Endothelial cell of umbilical vein (primary cell): ENCODE measurements around the gene ANG. TPM values are rescaled to one million over a fixed set of nuclear protein-coding genes. Genes with fewer than 3 reads are reported as not detected.

ENCODE experiments used
- BruUV-seq: library from RNA; stranded (reverse); fragments of 400-500 nt; replicated peaks from 2 replicates; lab custom pipeline; 2021; lab: Mats Ljungman, UMichigan
- CTCF ChIA-PET: fragments of 300-600, 350-600 bp; sonication (Branson Sonifier 250); formaldehyde crosslinking; loops from one replicate; lab custom pipeline; 2021; ENCODE audit warnings: antibody characterized with exemption, inconsistent platforms; lab: Charles Lee
- POLR2A ChIA-PET: fragments of 300-600, 350-600 bp; sonication (Branson Sonifier 250); formaldehyde crosslinking; loops from one replicate; lab custom pipeline; 2021; ENCODE audit warnings: antibody characterized with exemption, inconsistent platforms; lab: Charles Lee
- DNase-seq: peaks from one replicate; pipeline ENCODE4 v3.0.0-alpha.2; 2011; ENCODE audit warnings: low read depth, low spot score
- FAIRE-seq: peaks from 2 replicates; lab custom pipeline; 2011; peaks lifted over from hg19 to GRCh38; lab: Jason Lieb, UNC
- H2AFZ ChIP-seq: 2 replicates; pipeline ENCODE4 v1.6.0; 2012; ENCODE audit warnings: low read depth, low read length, control low read depth, inconsistent platforms
- H3K27ac ChIP-seq: 2 replicates; pipeline ENCODE4 v1.5.1; 2011; ENCODE audit warnings: low read depth, mild to moderate bottlenecking, control low read depth, low read length, moderate library complexity; ENCODE audit not compliant: insufficient read depth
- H3K27me3 ChIP-seq, 2 experiments: 2 replicates each; pipeline versions ENCODE4 v1.6.0 to v1.6.1; 2011; ENCODE audit warnings: low read length in 2 of 2, mixed read lengths in 1 of 2; ENCODE audit not compliant: control insufficient read depth in 2 of 2, insufficient read depth in 2 of 2
- H3K36me3 ChIP-seq, 2 experiments: 2 replicates in 1 of 2; 3 replicates in 1 of 2; pipeline ENCODE4 v1.5.1; 2011; ENCODE audit warnings: low read length in 2 of 2, mild to moderate bottlenecking in 1 of 2, moderate library complexity in 1 of 2; ENCODE audit not compliant: control insufficient read depth in 2 of 2, insufficient read depth in 2 of 2; ENCODE audit errors: extremely low read depth in 1 of 2
- H3K4me1 ChIP-seq: 3 replicates; pipeline ENCODE4 v1.5.1; 2011; ENCODE audit warnings: mild to moderate bottlenecking, low read length; ENCODE audit not compliant: control insufficient read depth, insufficient read depth; ENCODE audit errors: extremely low read depth
- H3K4me2 ChIP-seq: 2 replicates; pipeline ENCODE4 v1.6.1; 2011; ENCODE audit warnings: low read length, control low read depth, mixed read lengths; ENCODE audit not compliant: insufficient read depth
- H3K4me3 ChIP-seq, 3 experiments: fragments of 200-600 bp in 1 of 3; sonication (generic), shearing (Covaris generic) in 1 of 3; replicated peaks in 1 of 3; 2 replicates each; pipeline ENCODE4 v1.5.1; 2011 to 2016; ENCODE audit warnings: control low read depth in 3 of 3, low read length in 3 of 3, mild to moderate bottlenecking in 2 of 3, inconsistent platforms in 1 of 3, low read depth in 1 of 3, moderate library complexity in 1 of 3; ENCODE audit not compliant: insufficient read depth in 1 of 3
- H3K79me2 ChIP-seq: 2 replicates; pipeline ENCODE4 v1.6.0; 2012; ENCODE audit warnings: low read length, inconsistent platforms; ENCODE audit not compliant: control insufficient read depth, insufficient read depth
- H3K9ac ChIP-seq: replicated peaks from 2 replicates; pipeline ENCODE3; 2011; ENCODE audit warnings: low read length, control low read depth; ENCODE audit not compliant: insufficient read depth; ENCODE audit errors: extremely low read depth
- H3K9me1 ChIP-seq: replicated peaks from 3 replicates; pipeline ENCODE4 v1.6.0; 2011; ENCODE audit warnings: mild to moderate bottlenecking, low read length; ENCODE audit not compliant: control insufficient read depth, insufficient read depth; ENCODE audit errors: extremely low read depth
- H3K9me3 ChIP-seq: replicated peaks from 2 replicates; pipeline ENCODE4 v1.5.1; 2012; ENCODE audit warnings: low read length, inconsistent platforms; ENCODE audit not compliant: control insufficient read depth, insufficient read depth
- H4K20me1 ChIP-seq: replicated peaks from 2 replicates; pipeline ENCODE3; 2011; ENCODE audit warnings: mild to moderate bottlenecking, low read length; ENCODE audit not compliant: control insufficient read depth, insufficient read depth; ENCODE audit errors: extremely low read depth
- CTCF ChIP-seq, 2 donors: IDR thresholded peaks; 1 replicate in 1 of 2; 2 replicates in 1 of 2; pipeline ENCODE4 v1.5.1; 2011; ENCODE audit warnings: low read length in 2 of 2, mild to moderate bottlenecking in 2 of 2, moderate library complexity in 2 of 2, control low read depth in 1 of 2, inconsistent platforms in 1 of 2, low read depth in 1 of 2; ENCODE audit not compliant: insufficient read depth in 1 of 2; ENCODE audit errors: extremely low read depth in 1 of 2
- FOS ChIP-seq: IDR thresholded peaks from 2 replicates; pipeline ENCODE4 v1.6.1; 2011; ENCODE audit warnings: mild to moderate bottlenecking, low read length, moderate library complexity, borderline replicate concordance; ENCODE audit not compliant: insufficient read depth
- POLR2A ChIP-seq: IDR thresholded peaks from 2 replicates; pipeline ENCODE4 v1.6.1; 2012; ENCODE audit warnings: low read depth, mild to moderate bottlenecking, control low read depth, low read length
- POLR2AphosphoS5 ChIP-seq: IDR thresholded peaks from 2 replicates; pipeline ENCODE4 v1.6.1; 2012; ENCODE audit warnings: low read depth, mild to moderate bottlenecking, control low read depth, low read length, moderate library complexity; ENCODE audit not compliant: insufficient read depth
- dilution Hi-C: fragments of 300-500 bp; cut with MboI; formaldehyde crosslinking; loops from one replicate; pipeline ENCODE4 v1.15.0; 2019; ENCODE audit warnings: low sequenced_read_pairs; ENCODE audit not compliant: extremely low pct_ligation_motif_present
- intact Hi-C: fragments of 100-400 bp; cut with micrococcal nuclease; formaldehyde crosslinking; loops from one replicate; pipeline ENCODE4 v1.10.0; 2022
- polyA plus RNA-seq, 4 experiments: library from polyadenylated mRNA; depleted of rRNA in 3 of 4; stranded (reverse) in 3 of 4; unstranded in 1 of 4; fragments of >200 nt; gene quantifications; 2 replicates each; pipeline versions ENCODE4 v1.2.1 to v1.2.3, GENCODE V29; 2011 to 2012; ENCODE audit warnings: missing spikeins in 1 of 4
- total RNA-seq: library from RNA; stranded (reverse); gene quantifications from 2 replicates; pipeline ENCODE4 v1.2.3, GENCODE V29; 2021

ANG gene
- total and polyA plus RNA-seq, 2 donors (not counting 3 experiments of a cell fraction or from before 2014, with no cell fraction given): 6.2 to 11.2 TPM

- DNase-seq: peak; percentile 95
- Histone ChIP-seq H3K9me3 (no peaks in the 10 kb centered on the region), H3K9ac (peak overlapping the region; percentile 97), H3K4me1 (peaks cover 27% of the 10 kb centered on the region), H3K79me2 (no peaks in the 10 kb centered on the region), H4K20me1 (no peaks in the 10 kb centered on the region), H3K27ac (peak overlapping the region; percentile 97), H3K36me3 (no peaks in the 10 kb centered on the region), H3K4me2 (peak overlapping the region; percentile 86), H2AFZ (peak overlapping the region; percentile 98), H3K4me3 (peak overlapping the region; percentile 40 to 84 (median 80)), H3K9me1 (no peaks in the 10 kb centered on the region), H3K27me3 (no peaks in the 10 kb centered on the region)
- no TSS peak for BruUV-seq
- TF ChIP-seq POLR2A (peak; percentile 89), FOS (no peak), POLR2AphosphoS5 (peak; percentile 56), CTCF (IDR thresholded peaks at IDR 0.05; ENCODE audit: extremely low read depth in 1 of 2, insufficient read depth in 1 of 2, low read depth in 1 of 2, low read length in 2 of 2) (no peak)
- intact Hi-C loops (no loop called here), dilution Hi-C loops (no loop called here)
- CTCF ChIA-PET: interaction anchor here (0.9 to 6.4 kb wide), 10 partner anchors 8 to 351 kb away, joined by 3 to 49 read pairs (median 12); partner anchors contain the start of gene RNASE1
- FAIRE-seq: peak; percentile 90
- POLR2A ChIA-PET: interaction anchor here (0.9 to 1.9 kb wide), 5 partner anchors 8 to 339 kb away, joined by 3 to 4 read pairs (median 4); partner anchors contain the start of genes APEX1, OSGEP, PARP2 and TEP1
Measured at GRCh38 chr14:20682435-20683124, 6.0 kb upstream of the ANG start.
